ENCODE data around the gene ZNRD2.

Gene ZNRD2

GRCh38 chr11:65530157-65530496, 40.1 kb upstream of the ZNRD2 start:
- H3K4me3 ChIP-seq (ENCODE audit: insufficient read depth, low read length, poor library complexity, severe bottlenecking) = no peak overlapping the region
- TF ChIP-seq CTCF (IDR thresholded peaks at IDR 0.05; ENCODE audit: insufficient read depth, low read length, poor library complexity, severe bottlenecking) (no peak), EZH2phosphoT487 (conservative IDR thresholded peaks at IDR 0.05; ENCODE audit: low read length) (no peak)
- H3K79me2 ChIP-seq (ENCODE audit: insufficient read depth, low read length) = peaks cover 5% of the 10 kb centered on the region; the same call in 1 of the 2 replicates
- H2AFZ ChIP-seq (ENCODE audit: low read depth, low read length, severe bottlenecking) = no peak overlapping the region
- no peaks in the 10 kb centered on the region for H3K9me2 ChIP-seq (replicated peaks; ENCODE audit: insufficient read depth, low read length)
- H3K4me2 ChIP-seq (ENCODE audit: low read depth, low read length, poor library complexity, severe bottlenecking) = no peak overlapping the region
- no peak overlapping the region for H3K27ac ChIP-seq (ENCODE audit: low read depth, low read length)
- H3K36me3 ChIP-seq (ENCODE audit: low read length) = no peaks in the 10 kb centered on the region
- no peaks in the 10 kb centered on the region for H3F3A ChIP-seq (ENCODE audit: insufficient read depth)
- no peaks in the 10 kb centered on the region for H3K27me3 ChIP-seq (ENCODE audit: low read length)
- H4K20me1 ChIP-seq (ENCODE audit: low read depth, low read length) = no peaks in the 10 kb centered on the region
- H3K9me3 ChIP-seq (ENCODE audit: insufficient read depth, low read length) = no peaks in the 10 kb centered on the region
- H3K9ac ChIP-seq (ENCODE audit: low read length) = no peak overlapping the region

- Histone ChIP-seq H3K9ac (ENCODE audit: low read length) (no peak overlapping the region), H3K4me2 (ENCODE audit: low read depth, low read length, poor library complexity, severe bottlenecking) (no peak overlapping the region), H3K79me2 (ENCODE audit: insufficient read depth, low read length) (no peaks in the 10 kb centered on the region), H3K9me2 (replicated peaks; ENCODE audit: insufficient read depth, low read length) (no peaks in the 10 kb centered on the region), H3K9me3 (ENCODE audit: insufficient read depth, low read length) (no peaks in the 10 kb centered on the region), H3K27ac (ENCODE audit: low read depth, low read length) (no peak overlapping the region), H2AFZ (ENCODE audit: low read depth, low read length, severe bottlenecking) (no peak overlapping the region), H3K4me3 (ENCODE audit: insufficient read depth, low read length, poor library complexity, severe bottlenecking) (no peak overlapping the region), H3F3A (ENCODE audit: insufficient read depth) (no peaks in the 10 kb centered on the region), H3K36me3 (ENCODE audit: low read length) (no peaks in the 10 kb centered on the region), H4K20me1 (ENCODE audit: low read depth, low read length) (no peaks in the 10 kb centered on the region), H3K27me3 (ENCODE audit: low read length) (no peaks in the 10 kb centered on the region)
- TF ChIP-seq CTCF (IDR thresholded peaks at IDR 0.05; ENCODE audit: insufficient read depth, low read length, poor library complexity, severe bottlenecking) = no peak
- TF ChIP-seq EZH2phosphoT487 (conservative IDR thresholded peaks at IDR 0.05; ENCODE audit: low read length) = no peak
Measured at GRCh38 chr11:65532388-65533064, 37.8 kb upstream of the ZNRD2 start.

- H3K4me2 ChIP-seq (ENCODE audit: low read depth, low read length, poor library complexity, severe bottlenecking) = no peak overlapping the region
- no peak overlapping the region for H3K27ac ChIP-seq (ENCODE audit: low read depth, low read length)
- no peak overlapping the region for H3K4me3 ChIP-seq (ENCODE audit: insufficient read depth, low read length, poor library complexity, severe bottlenecking)
- H3K9ac ChIP-seq (ENCODE audit: low read length) = no peak overlapping the region
- no peaks in the 10 kb centered on the region for H3K79me2 ChIP-seq (ENCODE audit: insufficient read depth, low read length)
- no peaks in the 10 kb centered on the region for H3K9me3 ChIP-seq (ENCODE audit: insufficient read depth, low read length)
- H3F3A ChIP-seq (ENCODE audit: insufficient read depth) = no peaks in the 10 kb centered on the region
- no peaks in the 10 kb centered on the region for H4K20me1 ChIP-seq (ENCODE audit: low read depth, low read length)
- H3K9me2 ChIP-seq (replicated peaks; ENCODE audit: insufficient read depth, low read length) = no peaks in the 10 kb centered on the region
- no peak overlapping the region for H2AFZ ChIP-seq (ENCODE audit: low read depth, low read length, severe bottlenecking)
- H3K36me3 ChIP-seq (ENCODE audit: low read length) = no peaks in the 10 kb centered on the region
- no peaks in the 10 kb centered on the region for H3K27me3 ChIP-seq (ENCODE audit: low read length)
- TF ChIP-seq CTCF (IDR thresholded peaks at IDR 0.05; ENCODE audit: insufficient read depth, low read length, poor library complexity, severe bottlenecking) (no peak), EZH2phosphoT487 (conservative IDR thresholded peaks at IDR 0.05; ENCODE audit: low read length) (no peak)
Measured at GRCh38 chr11:65535102-65535501, 35.2 kb upstream of the ZNRD2 start.
